Fibroblast of villous mesenchyme (primary cell): ENCODE data around the gene PRSS22. TPM values are rescaled to one million over a fixed set of nuclear protein-coding genes. Genes with fewer than 3 reads are reported as not detected.
A peak's percentile ranks its signal among the peaks of the same experiment; 100 is the strongest.

Experiments
- DNase-seq: peaks from one replicate; pipeline ENCODE4 v3.0.0-alpha.2; 2010; ENCODE audit warnings: low read depth
- H3K4me3 ChIP-seq: 2 replicates; pipeline ENCODE4 v1.5.1; 2011; ENCODE audit warnings: low read depth, mild to moderate bottlenecking, low read length
- CTCF ChIP-seq: IDR thresholded peaks from 2 replicates; pipeline ENCODE4 v1.5.1; 2012; ENCODE audit warnings: low read depth, mild to moderate bottlenecking, low read length; ENCODE audit not compliant: insufficient read depth
- total RNA-seq: library from RNA; depleted of rRNA; stranded (reverse); fragments of >200 nt; gene quantifications from 2 replicates; pipeline ENCODE4 v1.2.3, GENCODE V29; 2012

Gene PRSS22
- total RNA-seq, 1 donor: not detected

DNA sequence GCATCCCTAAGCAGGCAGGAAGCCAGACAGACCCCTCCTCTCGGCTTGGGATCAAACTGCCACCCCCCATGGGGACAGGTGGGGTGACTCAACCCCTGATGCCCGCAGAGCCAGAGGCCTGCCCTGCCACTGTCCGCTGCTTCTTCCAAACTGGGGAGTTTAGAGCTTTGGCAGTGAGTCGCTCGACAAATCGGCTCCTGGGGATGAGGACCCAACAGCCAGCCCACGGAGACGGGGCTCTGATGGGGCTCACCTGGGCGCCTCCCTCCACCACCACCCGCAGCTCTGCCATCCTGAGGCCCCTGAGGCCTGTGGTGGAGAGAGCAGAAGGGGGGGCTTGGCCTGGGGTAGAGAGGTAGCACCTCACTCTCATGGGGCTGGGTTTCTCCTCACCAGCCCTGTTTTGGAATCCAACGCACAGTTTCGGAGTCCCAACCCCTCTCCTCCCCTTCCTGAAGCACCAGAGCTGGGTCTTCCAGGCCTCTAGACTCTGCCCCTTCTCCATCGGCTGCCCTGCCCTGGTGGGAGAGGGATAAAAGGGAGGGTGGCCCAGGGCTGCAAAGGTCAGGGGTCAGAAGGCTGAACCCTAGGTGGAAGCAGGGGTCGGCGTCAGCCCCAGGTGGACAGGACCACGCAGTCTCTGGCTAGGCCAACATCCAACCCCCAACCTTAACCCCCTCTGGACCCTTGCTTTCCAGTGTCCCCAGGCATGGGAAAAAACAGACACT, 5.8 kb downstream of the PRSS22 start:
- no peak for DNase-seq
- H3K4me3 ChIP-seq: no peak overlapping the region
- no peak for TF ChIP-seq CTCF

GRCh38 chr16:2848933-2849725, 8.8 kb downstream of the PRSS22 start:
- H3K4me3 ChIP-seq: no peak overlapping the region
- TF ChIP-seq CTCF: no peak
- DNase-seq: no peak

GRCh38 chr16:2846511-2847310, 11.3 kb downstream of the PRSS22 start:
- H3K4me3 ChIP-seq: no peak overlapping the region
- no peak for TF ChIP-seq CTCF
- peak; percentile 93 for DNase-seq

DNA sequence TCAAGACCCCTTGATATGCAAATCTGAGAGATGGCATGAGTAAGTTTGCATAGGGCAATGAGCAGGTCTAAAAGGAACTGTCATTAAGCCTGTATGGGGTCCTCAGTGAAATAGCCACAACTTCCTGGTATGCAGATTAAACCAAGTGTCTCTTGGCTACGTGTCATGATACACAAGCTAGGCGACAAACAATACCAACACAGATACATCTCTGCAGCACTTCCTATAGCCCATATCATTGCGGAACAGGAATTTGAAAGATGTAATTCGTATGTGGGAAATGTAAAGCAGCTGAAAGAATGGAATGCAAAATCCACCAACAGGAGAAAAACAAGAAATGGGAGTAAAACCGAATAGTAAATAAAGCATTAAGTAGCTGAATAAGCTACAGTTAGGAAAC, 12.9 kb downstream of the PRSS22 start:
- no peak for DNase-seq
- no peak for TF ChIP-seq CTCF
- H3K4me3 ChIP-seq: no peak overlapping the region

DNA sequence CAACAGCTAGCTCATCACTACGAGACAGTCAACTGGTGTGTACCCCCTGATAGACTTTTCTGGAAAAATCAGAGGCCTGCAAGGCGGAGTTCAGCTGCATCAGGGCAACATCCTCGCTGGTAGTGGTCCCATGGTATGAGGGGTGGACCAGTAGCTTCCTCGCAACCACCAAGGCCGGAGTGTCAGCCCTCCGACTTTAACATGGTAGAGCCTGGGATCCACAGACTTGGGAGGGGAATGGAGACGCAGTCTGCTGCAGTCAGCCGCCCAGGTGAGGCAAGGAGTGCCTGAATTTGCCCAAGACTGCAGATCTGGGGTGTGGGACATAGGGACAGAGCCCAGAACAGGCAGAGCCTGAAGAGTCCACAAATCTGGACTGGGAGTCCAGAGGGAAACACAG, 14.4 kb downstream of the PRSS22 start:
- no peak for TF ChIP-seq CTCF
- no peak for DNase-seq

DNA sequence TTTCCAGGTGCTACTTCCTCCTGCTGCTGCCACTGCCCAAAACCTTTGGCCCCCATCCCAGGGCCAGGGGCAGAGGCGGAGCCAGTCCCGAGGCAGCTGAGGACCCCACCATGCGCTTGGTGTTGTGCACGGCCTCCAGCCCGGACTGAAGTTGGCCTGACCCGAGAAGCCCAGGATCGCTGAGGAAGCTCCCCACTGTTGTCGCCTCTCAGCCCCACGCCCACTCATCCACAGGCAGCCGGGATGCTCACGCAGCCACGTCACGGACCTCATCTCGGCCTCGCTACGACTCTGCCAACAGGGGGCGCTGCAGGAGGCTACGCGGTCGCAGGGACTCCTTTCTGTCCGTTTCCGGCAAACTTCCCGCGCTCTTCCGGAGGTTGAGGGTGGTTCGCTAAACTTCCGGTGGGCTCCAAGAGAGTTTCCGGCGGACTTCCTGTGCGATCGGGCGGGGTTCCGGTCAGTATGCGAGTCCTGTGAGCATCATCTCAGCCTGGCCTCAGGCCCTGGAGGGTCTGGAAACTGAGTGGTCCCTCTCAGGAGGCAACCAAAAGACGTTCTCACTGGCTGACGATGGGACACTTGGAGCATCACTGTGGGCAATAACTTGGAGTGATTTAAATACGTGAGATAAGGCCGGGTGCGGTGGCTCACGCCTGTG, 15.5 kb downstream of the PRSS22 start:
- peak; percentile 63 for TF ChIP-seq CTCF
- H3K4me3 ChIP-seq: peak overlapping the region; percentile 53
- DNase-seq: peak; percentile 69

More for the DNA sequence above, 14.4 kb downstream of the PRSS22 start:
- no peak overlapping the region for H3K4me3 ChIP-seq
